HG03354 (cell line): ENCODE measurements around the gene SIRT2.

Source experiments
- ATAC-seq: cut with Tn5 transposase; IDR thresholded peaks from one replicate; pipeline ENCODE4 v1.9.1; 2021; ENCODE audit warnings: mild to moderate bottlenecking; ENCODE audit not compliant: unreplicated experiment, poor library complexity, severe bottlenecking

Gene SIRT2

GRCh38 chr19:38921420-38922274 is 22.2 kb upstream of the SIRT2 start:
- no peak for ATAC-seq

DNA sequence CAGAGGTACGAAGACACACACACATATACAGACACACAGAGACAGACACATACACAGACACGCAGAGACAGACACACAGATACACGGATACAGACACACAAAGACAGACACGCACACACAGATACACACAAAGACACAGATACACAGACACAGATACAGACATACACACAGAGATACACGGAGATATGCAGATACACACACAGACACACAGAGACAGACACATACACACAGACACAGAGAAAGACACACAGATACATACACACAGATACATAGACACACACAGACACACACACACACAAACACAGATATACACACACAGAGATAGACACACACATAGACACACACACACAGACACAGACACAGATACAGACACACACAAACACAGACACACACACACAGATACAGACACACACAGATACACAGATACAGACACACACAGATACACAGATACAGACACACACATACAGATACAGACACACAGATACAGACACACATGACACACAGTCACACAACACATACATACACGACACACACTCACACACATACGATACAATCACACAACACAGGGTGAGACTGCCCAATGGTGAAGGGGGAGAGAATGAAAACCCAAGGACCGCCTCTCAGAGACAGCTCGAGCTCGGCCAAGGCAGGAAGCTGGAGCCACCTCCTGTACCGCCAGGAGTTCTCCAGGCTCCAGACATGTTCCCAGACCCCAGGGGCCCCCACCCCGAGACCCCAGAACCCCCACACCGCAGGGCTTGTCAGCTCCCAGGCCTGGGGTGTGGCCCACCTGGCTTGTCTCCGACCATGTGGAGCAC is 21.4 kb upstream of the SIRT2 start:
- no peak for ATAC-seq

- no peak for ATAC-seq
Observed at GRCh38 chr19:38919837-38920601, 20.6 kb upstream of the SIRT2 start.

DNA sequence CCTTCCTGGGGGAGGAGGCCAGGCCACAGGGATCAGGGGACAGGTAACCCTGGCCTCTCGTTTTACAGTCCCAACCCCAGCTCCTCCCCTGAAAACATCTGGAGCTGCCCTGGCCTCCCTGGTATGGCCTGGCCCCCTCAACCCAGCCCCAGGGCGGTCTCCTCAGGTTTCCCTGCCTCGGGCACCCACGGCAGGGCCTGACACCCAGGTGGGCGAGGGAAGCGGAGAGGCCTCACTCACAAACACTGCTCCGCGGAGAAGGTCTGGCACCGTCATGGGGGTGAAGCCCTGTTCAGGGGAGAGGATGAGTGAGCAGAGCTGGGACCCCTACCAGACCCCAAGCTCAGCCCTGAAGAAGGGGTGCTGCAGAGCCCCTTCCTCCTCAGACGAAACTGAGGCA is 19.1 kb upstream of the SIRT2 start:
- no peak for ATAC-seq

DNA sequence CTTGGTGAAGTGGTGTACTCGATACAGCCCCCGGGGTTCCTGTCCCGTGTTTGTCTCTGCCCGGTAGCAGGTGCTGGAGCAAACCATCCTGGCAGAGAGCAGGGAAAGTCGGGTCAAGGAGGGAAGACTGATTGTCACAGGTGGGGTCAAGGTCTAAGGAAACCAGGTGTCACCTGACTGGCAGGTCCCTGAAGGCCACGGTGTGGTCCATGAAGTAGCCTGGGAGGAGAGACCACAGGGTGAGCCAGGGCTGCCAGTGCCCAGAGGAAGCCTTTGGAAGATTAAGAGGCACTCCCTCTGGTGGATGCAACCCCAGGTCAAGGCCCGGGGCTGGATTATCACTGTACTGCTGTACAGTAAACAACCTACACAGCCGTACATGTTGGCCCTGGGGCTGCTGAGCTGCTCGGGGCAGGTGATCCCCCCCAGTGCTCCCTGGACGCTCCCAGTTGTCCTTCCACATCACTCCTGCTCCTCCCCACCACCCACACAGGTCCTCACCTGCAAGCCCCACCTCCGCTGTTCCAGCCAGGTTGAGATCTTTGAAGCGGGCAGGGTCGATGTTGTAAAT is 18.6 kb upstream of the SIRT2 start:
- ATAC-seq: no peak

DNA sequence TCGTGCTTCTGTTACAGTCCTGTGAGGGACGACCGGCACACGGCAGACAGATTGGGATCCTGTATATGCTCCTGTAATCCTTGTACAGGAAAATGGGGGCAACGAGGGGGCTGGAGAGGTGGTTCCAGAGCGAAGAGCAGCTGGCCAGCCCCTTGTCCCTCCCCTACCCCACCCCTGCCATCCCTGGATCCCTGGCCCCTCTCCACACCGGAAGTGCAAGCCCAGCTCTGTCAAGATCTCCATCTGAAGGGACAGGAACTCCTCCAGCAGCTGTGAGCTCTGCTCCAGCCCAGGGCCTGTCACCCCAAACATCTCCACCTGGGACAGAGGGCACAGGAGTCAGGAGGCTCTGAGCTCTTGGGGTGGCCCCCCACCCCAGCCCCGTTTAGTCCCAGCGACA is 18.1 kb upstream of the SIRT2 start:
- no peak for ATAC-seq

DNA sequence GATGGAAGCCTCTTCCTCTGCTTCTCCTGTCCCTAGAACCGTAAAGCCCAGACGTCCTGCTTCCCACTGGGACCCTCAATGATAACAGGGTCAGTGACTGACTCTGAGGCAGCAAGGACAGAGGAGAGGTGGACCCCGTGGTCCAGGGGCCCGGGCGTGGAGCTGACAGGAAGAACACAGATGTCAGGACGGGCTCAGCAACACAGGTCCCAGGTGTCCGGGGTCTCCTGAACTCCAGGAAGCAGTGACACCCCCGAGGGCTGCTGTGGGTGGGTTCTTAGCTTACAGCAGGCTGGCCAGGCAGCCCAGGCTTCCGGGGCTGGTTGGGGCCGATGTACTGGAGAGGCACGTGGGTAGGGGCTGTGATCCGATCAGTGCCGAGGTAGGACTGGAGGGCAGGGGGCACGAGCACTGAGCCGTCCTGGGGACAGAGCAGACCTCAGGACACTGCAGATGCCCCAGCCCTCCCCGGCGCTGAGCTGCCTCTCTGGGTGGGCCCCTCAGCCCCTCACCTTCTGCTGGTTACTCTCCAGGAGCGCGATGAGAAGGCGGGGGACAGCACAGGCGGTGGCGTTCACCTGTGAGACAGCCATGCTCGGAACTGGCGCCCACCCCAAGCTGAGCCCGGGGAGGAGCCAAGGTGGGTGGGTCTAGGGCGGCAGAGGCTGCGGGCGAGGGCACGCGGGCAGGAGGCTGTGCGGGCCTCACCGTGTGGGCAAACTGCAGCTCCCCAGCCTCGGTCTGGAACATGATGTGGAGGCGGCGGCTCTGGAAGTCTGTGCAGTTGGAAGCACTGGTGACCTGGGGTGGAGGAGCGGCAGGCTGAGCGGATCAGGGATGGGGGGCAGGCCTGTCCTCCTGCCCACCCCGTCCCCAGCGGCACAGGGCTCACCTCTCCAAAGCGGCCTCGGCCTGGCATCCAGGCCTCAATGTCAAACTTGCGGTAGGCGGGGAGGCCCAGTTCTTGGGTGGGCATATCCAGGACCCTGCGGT is 16.2 kb upstream of the SIRT2 start:
- ATAC-seq: no peak

DNA sequence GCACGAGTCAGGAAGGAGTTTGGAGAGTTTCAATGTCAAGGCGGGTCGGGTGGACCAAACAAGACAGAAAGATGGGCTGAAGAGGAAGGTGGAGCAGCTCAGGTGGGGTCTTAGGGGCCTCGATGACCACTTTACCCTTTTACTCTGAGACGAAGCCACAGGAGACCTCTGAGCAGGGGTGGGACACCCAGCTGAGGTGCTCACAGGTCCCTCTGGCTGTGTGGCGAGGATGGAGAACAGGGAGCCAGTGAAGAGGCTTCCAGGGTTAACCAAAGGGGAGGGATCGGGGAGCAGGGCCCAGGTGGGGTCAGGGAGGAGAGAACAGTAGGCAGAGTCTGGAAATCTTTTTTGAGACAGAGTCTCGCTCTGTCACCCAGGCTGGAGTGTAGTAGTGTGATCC is 14.5 kb upstream of the SIRT2 start:
- no peak for ATAC-seq

GRCh38 chr19:38912600-38913514 is 13.4 kb upstream of the SIRT2 start:
- ATAC-seq: no peak

DNA sequence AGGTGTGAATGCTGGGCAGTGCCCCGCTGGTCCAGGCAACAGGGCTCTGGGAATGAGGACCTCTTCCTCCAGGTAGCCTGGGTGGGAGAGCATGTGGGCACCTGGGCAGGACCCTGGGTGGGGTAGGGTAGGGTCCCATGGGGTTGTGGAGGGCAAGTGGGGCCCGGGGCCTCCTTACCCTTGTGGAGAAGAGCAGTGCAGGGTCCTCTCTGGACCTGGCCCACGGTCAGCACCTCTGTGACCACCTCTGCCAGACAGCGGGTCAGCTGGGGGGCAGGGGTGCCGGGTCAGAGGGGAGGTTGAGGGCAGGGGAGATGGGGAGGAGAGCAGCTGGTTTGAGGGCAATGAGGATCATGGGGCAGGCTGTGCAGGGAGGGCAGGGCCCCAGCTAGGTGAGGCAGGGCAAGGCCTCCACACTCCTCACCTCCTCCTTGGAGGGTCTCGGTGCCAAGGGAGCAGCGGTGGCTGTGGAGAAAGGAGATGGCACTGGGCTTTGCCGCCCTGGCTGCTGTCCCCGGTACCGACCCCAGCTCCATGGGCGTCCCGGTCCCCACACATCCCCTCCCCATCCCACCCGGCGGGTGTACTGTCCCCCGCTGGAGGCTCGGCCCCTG is 12.1 kb upstream of the SIRT2 start:
- ATAC-seq: no peak

- ATAC-seq: no peak
Observed at GRCh38 chr19:38910488-38910887, 11.1 kb upstream of the SIRT2 start.

- no peak for ATAC-seq
Observed at GRCh38 chr19:38908911-38909310, 9.5 kb upstream of the SIRT2 start.

- ATAC-seq: no peak
Observed at GRCh38 chr19:38907670-38908069, 8.3 kb upstream of the SIRT2 start.

DNA sequence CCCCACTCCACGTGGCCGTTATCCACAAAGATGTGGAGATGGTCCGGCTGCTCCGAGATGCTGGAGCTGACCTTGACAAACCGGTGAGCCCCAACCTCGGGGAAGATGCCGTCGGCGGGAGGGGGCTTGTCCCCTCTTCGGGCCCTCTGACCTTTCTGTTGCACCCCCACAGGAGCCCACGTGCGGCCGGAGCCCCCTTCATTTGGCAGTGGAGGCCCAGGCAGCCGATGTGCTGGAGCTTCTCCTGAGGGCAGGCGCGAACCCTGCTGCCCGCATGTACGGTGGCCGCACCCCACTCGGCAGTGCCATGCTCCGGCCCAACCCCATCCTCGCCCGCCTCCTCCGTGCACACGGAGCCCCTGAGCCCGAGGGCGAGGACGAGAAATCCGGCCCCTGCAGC is 7.8 kb upstream of the SIRT2 start:
- ATAC-seq: no peak

DNA sequence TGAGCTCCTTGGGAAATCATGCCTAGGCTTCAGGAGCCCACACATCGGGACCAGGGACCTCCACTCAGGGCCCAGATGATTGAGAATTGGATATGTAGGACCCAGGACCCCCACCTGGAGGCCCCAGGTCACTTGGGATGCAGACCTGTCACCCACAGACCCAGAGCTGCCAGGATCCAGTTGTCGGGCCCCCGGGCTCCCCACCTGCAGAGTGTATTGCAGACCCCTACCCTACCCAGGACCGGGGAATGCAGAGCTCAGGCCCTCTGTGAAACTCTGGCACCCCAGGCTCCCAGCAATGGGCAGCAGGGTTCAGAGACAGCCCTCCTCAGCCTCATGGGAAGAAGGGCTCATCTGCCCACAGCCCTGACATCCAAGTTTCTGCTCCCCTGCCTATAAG is 6.2 kb upstream of the SIRT2 start:
- ATAC-seq: no peak

GRCh38 chr19:38904581-38905539 is 5.4 kb upstream of the SIRT2 start:
- ATAC-seq: no peak
